ENCODE results near the gene DOCK10.

Gene DOCK10

DNA sequence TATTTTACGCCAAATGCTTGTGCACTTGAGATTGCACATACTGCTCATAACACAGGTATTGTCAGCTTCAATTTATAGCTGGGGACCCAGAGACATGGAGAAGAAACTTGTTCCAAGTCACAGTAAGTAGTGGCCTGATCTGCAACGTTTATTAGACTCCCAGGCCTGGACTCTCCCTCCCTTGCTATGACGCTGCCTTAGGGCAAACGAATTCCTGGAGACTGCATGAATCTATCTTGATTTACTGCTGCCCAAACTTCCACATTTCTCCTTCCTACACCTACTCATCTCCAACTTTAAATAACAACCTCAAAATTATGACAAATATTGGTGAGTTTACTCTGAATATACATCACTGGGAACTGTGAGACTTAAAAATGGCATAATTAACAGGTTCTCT is 181.0 kb downstream of the DOCK10 start:
- Histone ChIP-seq H3K4me2 (ENCODE audit: low read length) (no peak overlapping the region), H3K9ac (ENCODE audit: low read depth, low read length) (no peak overlapping the region), H3K4me3 (ENCODE audit: low read length) (no peak overlapping the region), H3K36me3 (ENCODE audit: insufficient read depth, low read length) (peaks cover 70% of the 10 kb centered on the region), H3K4me1 (ENCODE audit: control insufficient read depth, insufficient read depth, low read length) (no peaks in the 10 kb centered on the region), H3K9me3 (replicated peaks; ENCODE audit: low read length) (no peaks in the 10 kb centered on the region), H3K27me3 (ENCODE audit: control insufficient read depth, insufficient read depth, low read length) (no peaks in the 10 kb centered on the region)

DNA sequence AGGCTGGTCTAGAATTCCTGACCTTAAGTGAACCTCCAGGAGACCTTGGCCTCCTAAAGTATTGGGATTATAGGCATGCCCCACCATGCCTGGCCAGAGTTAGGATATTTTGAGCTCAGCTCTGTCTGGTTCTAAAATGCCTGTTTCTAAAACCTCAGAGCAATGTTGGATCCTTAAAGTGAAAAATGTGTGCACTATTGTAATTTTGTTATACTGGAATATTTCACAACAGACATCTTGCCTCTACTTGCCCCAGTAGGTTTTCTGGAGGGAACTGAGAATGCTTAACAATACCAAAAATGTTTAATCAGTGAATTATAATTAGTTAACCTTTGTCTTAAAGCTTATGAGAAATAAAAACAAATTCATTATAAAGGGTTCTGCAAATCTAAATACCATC is 181.5 kb downstream of the DOCK10 start:
- Histone ChIP-seq H3K9ac (ENCODE audit: low read depth, low read length) (no peak overlapping the region), H3K4me1 (ENCODE audit: control insufficient read depth, insufficient read depth, low read length) (no peaks in the 10 kb centered on the region), H3K9me3 (replicated peaks; ENCODE audit: low read length) (no peaks in the 10 kb centered on the region), H3K4me3 (ENCODE audit: low read length) (no peak overlapping the region), H3K4me2 (ENCODE audit: low read length) (no peak overlapping the region), H3K36me3 (ENCODE audit: insufficient read depth, low read length) (peaks cover 70% of the 10 kb centered on the region), H3K27me3 (ENCODE audit: control insufficient read depth, insufficient read depth, low read length) (no peaks in the 10 kb centered on the region)

DNA sequence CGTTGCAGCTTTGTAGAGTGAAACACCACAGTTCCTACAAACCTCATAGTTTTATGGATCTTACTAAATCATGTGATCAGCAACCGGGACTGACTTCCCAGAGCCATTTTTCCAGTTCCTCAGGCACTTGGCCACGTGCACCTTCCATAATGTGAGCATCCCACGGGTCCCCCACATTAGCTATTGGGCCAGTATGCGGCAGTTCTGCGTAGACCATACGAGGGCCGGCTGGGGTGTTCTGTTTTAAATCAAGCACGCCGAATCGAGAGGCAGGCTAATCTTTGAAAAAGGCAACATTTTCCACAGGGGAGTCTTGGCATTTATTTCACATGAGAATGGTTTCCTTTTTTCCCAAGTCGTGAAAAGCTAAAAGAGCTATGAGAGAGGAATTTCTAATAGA is 190.5 kb downstream of the DOCK10 start:
- Histone ChIP-seq H3K27me3 (ENCODE audit: control insufficient read depth, insufficient read depth, low read length) (no peaks in the 10 kb centered on the region), H3K4me2 (ENCODE audit: low read length) (no peak overlapping the region), H3K9ac (ENCODE audit: low read depth, low read length) (no peak overlapping the region), H3K36me3 (ENCODE audit: insufficient read depth, low read length) (peaks cover 84% of the 10 kb centered on the region), H3K4me3 (ENCODE audit: low read length) (no peak overlapping the region), H3K4me1 (ENCODE audit: control insufficient read depth, insufficient read depth, low read length) (peaks cover 21% of the 10 kb centered on the region), H3K9me3 (replicated peaks; ENCODE audit: low read length) (no peaks in the 10 kb centered on the region)

DNA sequence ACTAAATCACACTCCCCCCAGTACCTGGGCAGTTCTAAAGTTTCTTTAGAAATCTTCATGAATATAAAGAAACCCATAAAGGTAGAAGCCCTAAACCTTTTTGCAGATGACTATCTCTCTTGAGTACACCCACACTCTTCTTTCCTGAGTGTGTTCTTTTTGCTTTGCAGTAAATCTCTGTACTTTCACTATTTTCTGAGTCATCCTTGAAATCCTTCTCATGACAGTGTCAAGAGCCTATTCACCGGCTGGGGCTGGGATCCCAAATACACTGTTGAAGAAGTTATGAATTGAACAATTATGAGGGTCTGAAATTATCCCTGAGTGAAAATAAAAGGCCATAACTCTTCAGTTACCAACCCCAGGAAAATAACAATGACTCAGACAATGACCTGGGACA is 192.2 kb downstream of the DOCK10 start:
- peaks cover 77% of the 10 kb centered on the region for H3K36me3 ChIP-seq (ENCODE audit: insufficient read depth, low read length)
- no peak overlapping the region for H3K4me3 ChIP-seq (ENCODE audit: low read length)
- H3K27me3 ChIP-seq (ENCODE audit: control insufficient read depth, insufficient read depth, low read length) = no peaks in the 10 kb centered on the region
- no peaks in the 10 kb centered on the region for H3K9me3 ChIP-seq (replicated peaks; ENCODE audit: low read length)
- H3K9ac ChIP-seq (ENCODE audit: low read depth, low read length) = no peak overlapping the region
- no peak overlapping the region for H3K4me2 ChIP-seq (ENCODE audit: low read length)
- H3K4me1 ChIP-seq (ENCODE audit: control insufficient read depth, insufficient read depth, low read length) = peaks cover 21% of the 10 kb centered on the region

DNA sequence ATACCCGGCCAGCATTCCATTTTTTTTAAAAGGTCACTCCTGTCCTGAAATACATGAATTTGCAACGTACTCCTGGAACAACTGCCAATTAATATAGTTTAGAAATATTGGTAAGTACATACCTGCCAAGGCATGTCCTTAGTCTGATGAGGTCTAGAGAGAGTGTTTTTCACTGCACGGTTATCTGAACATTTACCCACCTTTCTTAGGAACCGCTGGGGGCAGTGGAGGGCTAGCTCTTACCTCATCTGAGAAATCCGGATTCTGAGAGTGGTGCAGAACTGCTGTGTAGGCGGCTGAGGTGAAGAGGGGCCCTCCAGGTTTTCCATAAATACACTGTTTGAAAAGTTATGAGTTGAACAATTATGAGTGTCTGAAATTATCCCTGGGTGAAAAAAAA is 193.0 kb downstream of the DOCK10 start:
- Histone ChIP-seq H3K4me2 (ENCODE audit: low read length) (no peak overlapping the region), H3K9ac (ENCODE audit: low read depth, low read length) (no peak overlapping the region), H3K4me3 (ENCODE audit: low read length) (no peak overlapping the region), H3K36me3 (ENCODE audit: insufficient read depth, low read length) (peaks cover 79% of the 10 kb centered on the region), H3K9me3 (replicated peaks; ENCODE audit: low read length) (no peaks in the 10 kb centered on the region), H3K27me3 (ENCODE audit: control insufficient read depth, insufficient read depth, low read length) (no peaks in the 10 kb centered on the region), H3K4me1 (ENCODE audit: control insufficient read depth, insufficient read depth, low read length) (peaks cover 21% of the 10 kb centered on the region)

DNA sequence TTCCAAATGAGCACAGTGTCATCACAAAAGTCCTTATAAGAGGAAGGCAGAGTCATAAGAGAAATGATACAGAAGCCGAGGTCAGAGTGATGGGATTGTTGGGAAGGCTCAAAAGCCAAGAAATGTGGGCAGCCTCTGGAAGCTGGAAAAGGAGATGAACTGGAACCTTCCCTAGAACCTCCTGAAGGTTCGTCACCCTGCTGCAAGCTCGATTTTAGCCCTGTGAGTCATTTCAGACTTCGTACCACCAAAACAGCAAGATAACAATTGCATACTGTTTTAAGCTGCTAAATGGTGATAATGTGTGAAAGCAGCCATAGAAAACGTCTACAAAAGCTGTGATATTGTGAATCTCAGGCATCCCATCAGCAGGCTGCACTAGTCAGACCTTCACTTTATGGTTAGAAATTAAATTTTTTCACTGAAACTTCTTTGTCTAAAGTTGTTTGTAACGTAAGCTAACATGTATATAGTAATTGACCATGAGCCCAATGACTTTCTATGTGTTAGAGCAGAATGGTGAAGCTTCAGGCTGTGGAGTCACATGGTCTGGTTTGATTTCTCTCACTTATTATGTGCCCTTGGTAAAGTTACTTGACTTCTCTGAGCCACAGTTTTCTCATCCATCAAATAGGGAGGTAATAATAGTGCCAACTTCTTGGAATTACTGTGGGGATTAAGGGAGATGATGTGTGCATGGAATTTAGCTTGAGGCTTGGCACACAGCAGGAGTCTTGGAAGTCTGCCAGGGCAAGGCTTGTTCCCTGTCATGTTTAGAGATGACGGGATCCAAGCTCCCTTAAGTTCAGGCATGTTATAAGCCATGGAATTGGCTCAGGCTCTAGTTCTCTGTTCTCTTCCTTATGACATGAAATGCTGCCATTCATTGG is 194.1 kb downstream of the DOCK10 start:
- Histone ChIP-seq H3K9me3 (replicated peaks; ENCODE audit: low read length) (no peaks in the 10 kb centered on the region), H3K4me1 (ENCODE audit: control insufficient read depth, insufficient read depth, low read length) (peaks cover 25% of the 10 kb centered on the region), H3K27me3 (ENCODE audit: control insufficient read depth, insufficient read depth, low read length) (no peaks in the 10 kb centered on the region), H3K36me3 (ENCODE audit: insufficient read depth, low read length) (peaks cover 80% of the 10 kb centered on the region), H3K4me2 (ENCODE audit: low read length) (no peak overlapping the region), H3K9ac (ENCODE audit: low read depth, low read length) (no peak overlapping the region), H3K4me3 (ENCODE audit: low read length) (no peak overlapping the region)

DNA sequence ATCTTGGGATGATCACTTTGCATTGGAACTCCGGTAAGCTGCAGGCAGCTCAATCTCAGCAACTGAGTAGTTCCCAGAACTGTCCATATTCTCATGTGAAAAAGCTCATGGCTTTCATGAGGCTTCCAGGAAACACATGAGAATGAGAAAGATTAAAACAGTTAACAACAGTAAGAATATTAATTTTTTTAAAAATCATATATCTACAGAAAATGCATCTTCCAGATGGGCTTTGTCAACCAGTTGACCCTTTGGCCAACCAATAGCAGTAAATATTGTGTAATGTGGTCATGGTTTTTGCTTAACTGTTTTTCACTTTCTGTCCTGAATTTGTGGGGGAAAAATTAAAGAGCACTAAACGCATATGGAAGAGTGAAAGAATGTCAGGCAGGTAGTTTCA is 194.9 kb downstream of the DOCK10 start:
- Histone ChIP-seq H3K4me1 (ENCODE audit: control insufficient read depth, insufficient read depth, low read length) (peaks cover 28% of the 10 kb centered on the region), H3K9me3 (replicated peaks; ENCODE audit: low read length) (no peaks in the 10 kb centered on the region), H3K27me3 (ENCODE audit: control insufficient read depth, insufficient read depth, low read length) (no peaks in the 10 kb centered on the region), H3K4me2 (ENCODE audit: low read length) (no peak overlapping the region), H3K9ac (ENCODE audit: low read depth, low read length) (no peak overlapping the region), H3K4me3 (ENCODE audit: low read length) (no peak overlapping the region), H3K36me3 (ENCODE audit: insufficient read depth, low read length) (peaks cover 80% of the 10 kb centered on the region)

DNA sequence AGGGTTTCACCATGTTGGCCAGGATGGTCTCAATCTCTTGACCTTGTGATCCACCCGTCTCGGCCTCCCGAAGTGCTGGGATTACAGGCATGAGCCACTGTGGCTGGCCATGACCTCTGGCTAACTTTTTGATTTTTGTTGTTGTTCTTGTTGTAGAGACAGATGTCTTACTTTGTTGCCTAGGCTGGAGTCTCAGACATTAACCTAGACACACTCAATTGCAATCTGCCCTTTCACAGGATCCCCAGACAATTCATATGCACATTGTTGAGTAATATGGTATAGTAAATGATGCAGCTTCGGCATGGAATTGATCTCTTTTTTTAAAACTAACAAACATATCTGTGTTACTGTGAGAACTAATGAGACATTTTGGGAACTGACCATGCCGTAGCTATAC is 195.6 kb downstream of the DOCK10 start:
- peaks cover 28% of the 10 kb centered on the region for H3K4me1 ChIP-seq (ENCODE audit: control insufficient read depth, insufficient read depth, low read length)
- no peak overlapping the region for H3K9ac ChIP-seq (ENCODE audit: low read depth, low read length)
- no peak overlapping the region for H3K4me2 ChIP-seq (ENCODE audit: low read length)
- H3K36me3 ChIP-seq (ENCODE audit: insufficient read depth, low read length) = peaks cover 79% of the 10 kb centered on the region
- no peaks in the 10 kb centered on the region for H3K9me3 ChIP-seq (replicated peaks; ENCODE audit: low read length)
- no peak overlapping the region for H3K4me3 ChIP-seq (ENCODE audit: low read length)
- H3K27me3 ChIP-seq (ENCODE audit: control insufficient read depth, insufficient read depth, low read length) = no peaks in the 10 kb centered on the region

DNA sequence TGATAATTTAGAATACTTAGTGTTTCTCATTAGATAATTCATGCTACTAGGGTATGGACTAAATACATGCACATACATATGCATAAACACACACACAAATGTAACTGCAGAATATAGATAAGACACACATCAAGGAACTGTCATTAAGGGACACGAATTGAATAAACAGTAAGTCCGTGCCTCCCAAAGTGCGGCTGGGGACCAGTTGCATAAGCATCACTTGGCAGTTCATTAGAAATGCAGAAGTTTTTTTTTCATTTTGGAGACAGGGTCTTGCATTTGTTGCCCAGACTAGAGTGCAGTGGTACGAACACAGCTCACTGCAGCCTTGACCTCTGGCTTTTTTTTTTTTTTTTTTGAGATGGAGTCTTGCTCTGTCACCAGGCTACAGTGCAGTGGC is 196.1 kb downstream of the DOCK10 start:
- Histone ChIP-seq H3K4me2 (ENCODE audit: low read length) (no peak overlapping the region), H3K4me1 (ENCODE audit: control insufficient read depth, insufficient read depth, low read length) (peaks cover 28% of the 10 kb centered on the region), H3K9ac (ENCODE audit: low read depth, low read length) (no peak overlapping the region), H3K36me3 (ENCODE audit: insufficient read depth, low read length) (peaks cover 76% of the 10 kb centered on the region), H3K9me3 (replicated peaks; ENCODE audit: low read length) (no peaks in the 10 kb centered on the region), H3K27me3 (ENCODE audit: control insufficient read depth, insufficient read depth, low read length) (no peaks in the 10 kb centered on the region), H3K4me3 (ENCODE audit: low read length) (no peak overlapping the region)

DNA sequence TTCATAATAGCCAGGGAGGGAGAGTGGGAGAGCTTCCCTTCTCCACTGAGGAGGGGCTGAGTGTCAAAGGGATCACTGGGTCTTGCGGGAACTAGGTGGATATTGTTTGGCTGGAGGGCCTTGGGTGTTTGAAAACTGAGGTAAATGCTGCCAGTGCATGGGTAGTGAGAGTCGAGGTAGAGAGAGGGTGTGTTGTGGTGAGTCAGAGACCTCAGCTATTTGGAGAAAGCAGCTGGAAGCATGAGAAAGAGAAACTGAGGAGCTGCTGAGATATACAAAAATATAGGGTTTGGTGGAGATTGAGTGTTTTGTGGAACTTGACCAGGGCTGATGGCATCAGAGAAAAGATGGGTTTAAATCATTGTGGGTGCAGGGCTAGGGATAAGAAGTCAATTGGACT is 199.1 kb downstream of the DOCK10 start:
- Histone ChIP-seq H3K27me3 (ENCODE audit: control insufficient read depth, insufficient read depth, low read length) (no peaks in the 10 kb centered on the region), H3K9ac (ENCODE audit: low read depth, low read length) (no peak overlapping the region), H3K36me3 (ENCODE audit: insufficient read depth, low read length) (peaks cover 74% of the 10 kb centered on the region), H3K4me3 (ENCODE audit: low read length) (no peak overlapping the region), H3K4me1 (ENCODE audit: control insufficient read depth, insufficient read depth, low read length) (peaks cover 16% of the 10 kb centered on the region), H3K4me2 (ENCODE audit: low read length) (no peak overlapping the region), H3K9me3 (replicated peaks; ENCODE audit: low read length) (no peaks in the 10 kb centered on the region)

DNA sequence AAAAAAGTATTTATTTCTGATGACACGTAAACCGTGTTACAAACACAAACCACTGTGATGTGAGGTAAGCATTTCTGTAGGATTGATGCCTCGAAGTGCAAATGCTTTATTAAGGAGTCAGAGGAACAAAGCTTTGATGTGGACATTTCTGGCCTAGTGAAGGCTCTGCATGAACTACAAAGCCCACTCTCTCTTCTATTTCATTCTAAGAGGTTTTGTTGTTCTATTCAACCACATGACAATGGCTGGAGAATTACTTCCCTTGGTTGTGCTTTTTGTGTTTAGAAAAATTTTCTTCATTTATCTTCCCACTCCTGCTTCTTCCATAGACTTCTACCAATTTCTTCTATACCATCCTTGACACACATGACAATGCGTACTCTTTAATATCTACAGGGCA is 200.4 kb downstream of the DOCK10 start:
- peaks cover 69% of the 10 kb centered on the region for H3K36me3 ChIP-seq (ENCODE audit: insufficient read depth, low read length)
- no peak overlapping the region for H3K4me2 ChIP-seq (ENCODE audit: low read length)
- H3K9me3 ChIP-seq (replicated peaks; ENCODE audit: low read length) = no peaks in the 10 kb centered on the region
- no peaks in the 10 kb centered on the region for H3K27me3 ChIP-seq (ENCODE audit: control insufficient read depth, insufficient read depth, low read length)
- H3K4me3 ChIP-seq (ENCODE audit: low read length) = no peak overlapping the region
- no peak overlapping the region for H3K9ac ChIP-seq (ENCODE audit: low read depth, low read length)
- peaks cover 26% of the 10 kb centered on the region for H3K4me1 ChIP-seq (ENCODE audit: control insufficient read depth, insufficient read depth, low read length)

DNA sequence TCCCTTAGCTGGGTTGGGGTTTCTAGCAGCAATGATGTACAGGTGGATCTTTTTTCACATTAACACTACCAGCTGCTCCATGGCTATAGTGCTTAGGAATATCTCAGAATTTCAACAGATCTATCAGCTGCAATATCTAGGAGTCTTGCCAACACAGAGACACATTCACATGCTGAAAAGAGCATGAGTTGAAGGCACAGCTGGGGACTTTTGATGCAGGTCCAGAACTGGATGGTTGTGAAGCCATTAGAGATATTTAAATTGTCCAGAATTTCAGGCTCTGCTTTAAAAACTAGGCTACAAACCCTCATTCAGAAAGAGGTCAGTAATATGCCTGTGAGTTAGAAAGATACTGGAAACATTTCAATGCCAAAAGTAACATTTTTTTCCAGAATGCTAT is 203.9 kb downstream of the DOCK10 start:
- Histone ChIP-seq H3K9ac (ENCODE audit: low read depth, low read length) (peak overlapping the region; percentile 66), H3K4me2 (ENCODE audit: low read length) (peak overlapping the region; percentile 63), H3K4me1 (ENCODE audit: control insufficient read depth, insufficient read depth, low read length) (peaks cover 43% of the 10 kb centered on the region), H3K27me3 (ENCODE audit: control insufficient read depth, insufficient read depth, low read length) (no peaks in the 10 kb centered on the region), H3K4me3 (ENCODE audit: low read length) (no peak overlapping the region), H3K9me3 (replicated peaks; ENCODE audit: low read length) (no peaks in the 10 kb centered on the region), H3K36me3 (ENCODE audit: insufficient read depth, low read length) (peaks cover 59% of the 10 kb centered on the region)

Measured in skeletal muscle satellite cell (primary cell).